ENCODE measurements around the gene HOXB3.

HOXB3 gene

GRCh38 chr17:48625495-48626244, 35.6 kb upstream of the HOXB3 start:
- peak; percentile 81 for DNase-seq

GRCh38 chr17:48624544-48625494, 34.8 kb upstream of the HOXB3 start:
- DNase-seq, result peak; percentile 83

- DNase-seq, result no peak
Measured at GRCh38 chr17:48624118-48624517, 34.1 kb upstream of the HOXB3 start.

GRCh38 chr17:48623583-48623982, 33.5 kb upstream of the HOXB3 start:
- no peak for DNase-seq

- no peak for DNase-seq
Measured at GRCh38 chr17:48622857-48623256, 32.8 kb upstream of the HOXB3 start.

GRCh38 chr17:48621410-48622392, 31.7 kb upstream of the HOXB3 start:
- DNase-seq, result no peak

GRCh38 chr17:48620461-48621139, 30.6 kb upstream of the HOXB3 start:
- DNase-seq, result no peak

GRCh38 chr17:48619826-48620449, 29.9 kb upstream of the HOXB3 start:
- no peak for DNase-seq

- peak; percentile 88 for DNase-seq
Measured at GRCh38 chr17:48618256-48618896, 28.3 kb upstream of the HOXB3 start.

- peak; percentile 56 for DNase-seq
Measured at GRCh38 chr17:48617471-48618255, 27.6 kb upstream of the HOXB3 start.

GRCh38 chr17:48616717-48617470, 26.9 kb upstream of the HOXB3 start:
- no peak for DNase-seq

- no peak for DNase-seq
Measured at GRCh38 chr17:48615963-48616716, 26.1 kb upstream of the HOXB3 start.

GRCh38 chr17:48615047-48615962, 25.3 kb upstream of the HOXB3 start, which contains the start of gene HOXB8:
Gene HOXB8 (minus strand): TSS chr17:48615292. CDS start chr17:48614704, 588 bp downstream.
- DNase-seq, result no peak

- DNase-seq, result no peak
Measured at GRCh38 chr17:48613862-48614694, 24.0 kb upstream of the HOXB3 start.

- peak; percentile 80 for DNase-seq
Measured at GRCh38 chr17:48612854-48613691, 23.0 kb upstream of the HOXB3 start.

Data from NCI-H69 (cell line).